ENCODE results near the gene RRH. TPM values are rescaled to one million over a fixed set of nuclear protein-coding genes. Genes with fewer than 3 reads are reported as not detected.
"Not testable (repeated sequence)": the region's sequence is repeated elsewhere in the genome, so short reads cannot be mapped to it uniquely, and the experiment has no call there.

Gene RRH
- polyA plus RNA-seq, 3 donors, result not detected

- no peaks in the 10 kb centered on the region for H3K27me3 Mint-ChIP-seq (ENCODE audit: low read depth in 3 of 3)
- no peak overlapping the region for H3K27ac ChIP-seq (ENCODE audit: low read depth in 1 of 2, low read length in 2 of 2)
- H3K79me2 ChIP-seq (ENCODE audit: insufficient read depth, low read length), result no peaks in the 10 kb centered on the region
Observed at GRCh38 chr4:109873791-109874514, 46.2 kb downstream of the RRH start.

GRCh38 chr4:109875106-109875505, 47.3 kb downstream of the RRH start:
- H2AFZ ChIP-seq (ENCODE audit: insufficient read depth, low read depth, low read length, poor library complexity, severe bottlenecking), result no peak overlapping the region
- no peak overlapping the region for H3K9ac ChIP-seq (ENCODE audit: insufficient read depth, low read length, poor library complexity, severe bottlenecking)
- Mint-ChIP-seq H3K36me3 (no peaks in the 10 kb centered on the region), H3K27me3 (ENCODE audit: low read depth in 3 of 3) (peaks cover 0 to 2% (median 0%) of the 10 kb centered on the region in 3 donors), H3K4me1 (no peaks in the 10 kb centered on the region), H3K4me3 (no peak overlapping the region), H3K27ac (peak overlapping the region in 1 of 7 donors; percentile 15), H3K9me3 (peaks cover 0 to 3% (median 2%) of the 10 kb centered on the region in 7 donors)
- no peaks in the 10 kb centered on the region for H4K20me1 ChIP-seq (ENCODE audit: insufficient read depth, low read length)
- H3K36me3 ChIP-seq (replicated peaks in 1 of 2; ENCODE audit: control insufficient read depth in 1 of 2, insufficient read depth in 2 of 2, low read length in 2 of 2), result no peaks in the 10 kb centered on the region
- no peak overlapping the region for H3K27ac ChIP-seq (ENCODE audit: low read depth in 1 of 2, low read length in 2 of 2)
- no peaks in the 10 kb centered on the region for H3K27me3 ChIP-seq (ENCODE audit: control insufficient read depth in 2 of 2, insufficient read depth in 2 of 2, low read length in 2 of 2)
- no peak overlapping the region for H3K4me2 ChIP-seq (replicated peaks; ENCODE audit: extremely low read depth, low read length, poor library complexity, severe bottlenecking)
- H3K4me3 ChIP-seq (replicated peaks in 1 of 3; ENCODE audit: low read depth in 2 of 3, low read length in 3 of 3), result no peak overlapping the region
- intact Hi-C loops (cut with micrococcal nuclease), result no loop called here
- no peaks in the 10 kb centered on the region for H3K4me1 ChIP-seq (ENCODE audit: control insufficient read depth in 1 of 2, insufficient read depth in 2 of 2, low read length in 2 of 2)
- H3K79me2 ChIP-seq (ENCODE audit: insufficient read depth, low read length), result no peaks in the 10 kb centered on the region
- H3K9me3 ChIP-seq (replicated peaks in 1 of 2; ENCODE audit: control insufficient read depth in 1 of 2, insufficient read depth in 1 of 2, low read length in 2 of 2), result no peaks in the 10 kb centered on the region
- no peak for DNase-seq
- WGBS (ENCODE audit: insufficient coverage), result 100% methylated on average over 1 of the region's 1 CpG
- no peak for TF ChIP-seq CTCF (IDR thresholded peaks at IDR 0.05)

More at GRCh38 chr4:109873791-109874514, 46.2 kb downstream of the RRH start:
- Mint-ChIP-seq H3K9me3 (peaks cover 0 to 3% (median 2%) of the 10 kb centered on the region in 7 donors), H3K4me3 (no peak overlapping the region), H3K4me1 (no peaks in the 10 kb centered on the region), H3K36me3 (no peaks in the 10 kb centered on the region), H3K27ac (no peak overlapping the region)
- Histone ChIP-seq H3K4me1 (ENCODE audit: control insufficient read depth in 1 of 2, insufficient read depth in 2 of 2, low read length in 2 of 2) (no peaks in the 10 kb centered on the region), H3K27me3 (ENCODE audit: control insufficient read depth in 2 of 2, insufficient read depth in 2 of 2, low read length in 2 of 2) (no peaks in the 10 kb centered on the region), H2AFZ (ENCODE audit: insufficient read depth, low read depth, low read length, poor library complexity, severe bottlenecking) (no peak overlapping the region), H3K9me3 (replicated peaks in 1 of 2; ENCODE audit: control insufficient read depth in 1 of 2, insufficient read depth in 1 of 2, low read length in 2 of 2) (no peaks in the 10 kb centered on the region), H3K36me3 (replicated peaks in 1 of 2; ENCODE audit: control insufficient read depth in 1 of 2, insufficient read depth in 2 of 2, low read length in 2 of 2) (no peaks in the 10 kb centered on the region), H3K9ac (ENCODE audit: insufficient read depth, low read length, poor library complexity, severe bottlenecking) (no peak overlapping the region), H3K4me3 (replicated peaks in 1 of 3; ENCODE audit: low read depth in 2 of 3, low read length in 3 of 3) (no peak overlapping the region), H4K20me1 (ENCODE audit: insufficient read depth, low read length) (no peaks in the 10 kb centered on the region), H3K4me2 (replicated peaks; ENCODE audit: extremely low read depth, low read length, poor library complexity, severe bottlenecking) (no peak overlapping the region)
- 98% methylated on average over 7 of the region's 11 CpGs for WGBS (ENCODE audit: insufficient coverage)
- no peak for DNase-seq
- intact Hi-C loops (cut with micrococcal nuclease), result no loop called here
- TF ChIP-seq CTCF (IDR thresholded peaks at IDR 0.05), result no peak

- H3K27ac ChIP-seq (ENCODE audit: low read depth in 1 of 2, low read length in 2 of 2); H3K36me3 ChIP-seq (replicated peaks in 1 of 2; ENCODE audit: control insufficient read depth in 1 of 2, insufficient read depth in 2 of 2, low read length in 2 of 2); H3K4me1 Mint-ChIP-seq; DNase-seq; H3K79me2 ChIP-seq (ENCODE audit: insufficient read depth, low read length); H2AFZ ChIP-seq (ENCODE audit: insufficient read depth, low read depth, low read length, poor library complexity, severe bottlenecking); H3K9ac ChIP-seq (ENCODE audit: insufficient read depth, low read length, poor library complexity, severe bottlenecking); H3K9me3 Mint-ChIP-seq; H3K4me3 Mint-ChIP-seq; H3K9me3 ChIP-seq (replicated peaks in 1 of 2; ENCODE audit: control insufficient read depth in 1 of 2, insufficient read depth in 1 of 2, low read length in 2 of 2); H3K27me3 Mint-ChIP-seq (ENCODE audit: low read depth in 3 of 3); H3K4me1 ChIP-seq (ENCODE audit: control insufficient read depth in 1 of 2, insufficient read depth in 2 of 2, low read length in 2 of 2); H3K4me3 ChIP-seq (replicated peaks in 1 of 3; ENCODE audit: low read depth in 2 of 3, low read length in 3 of 3); H3K27ac Mint-ChIP-seq; intact Hi-C loops (cut with micrococcal nuclease); H3K27me3 ChIP-seq (ENCODE audit: control insufficient read depth in 2 of 2, insufficient read depth in 2 of 2, low read length in 2 of 2); H3K36me3 Mint-ChIP-seq; H3K4me2 ChIP-seq (replicated peaks; ENCODE audit: extremely low read depth, low read length, poor library complexity, severe bottlenecking); H4K20me1 ChIP-seq (ENCODE audit: insufficient read depth, low read length): not testable (repeated sequence)
- WGBS (ENCODE audit: insufficient coverage), result 100% methylated on average over 1 of the region's 2 CpGs
Observed at GRCh38 chr4:109875553-109875952, 47.8 kb downstream of the RRH start.

Measured in CD14-positive monocyte (primary cell).